IPS-NIHi7 (cell line): ENCODE results near the gene CASKIN2.
A peak's percentile ranks its signal among the peaks of the same experiment; 100 is the strongest.
"Not testable (repeated sequence)": the region's sequence is repeated elsewhere in the genome, so short reads cannot be mapped to it uniquely, and the experiment has no call there.

Experiments
- DNase-seq: peaks from one replicate; pipeline ENCODE4 v3.0.0; 2012; ENCODE audit warnings: mixed read lengths; ENCODE audit errors: extremely low spot score

CASKIN2 gene

GRCh38 chr17:75468291-75468754 is 47.0 kb downstream of the CASKIN2 start:
- no peak for DNase-seq

GRCh38 chr17:75465039-75465438 is 50.3 kb downstream of the CASKIN2 start:
- DNase-seq: no peak

- no peak for DNase-seq
Measured at GRCh38 chr17:75463603-75464002, 51.7 kb downstream of the CASKIN2 start.

- DNase-seq: no peak
Measured at GRCh38 chr17:75460295-75460694, 55.0 kb downstream of the CASKIN2 start.

- no peak for DNase-seq
Measured at GRCh38 chr17:75459590-75460267, 55.6 kb downstream of the CASKIN2 start.

GRCh38 chr17:75459246-75459589 is 56.1 kb downstream of the CASKIN2 start:
- DNase-seq: no peak

- peak; percentile 67 for DNase-seq
Measured at GRCh38 chr17:75457047-75457654, 58.2 kb downstream of the CASKIN2 start.

GRCh38 chr17:75456417-75457046 is 58.8 kb downstream of the CASKIN2 start, which contains the start of gene TMEM94:
TSS of gene TMEM94 (plus strand) at chr17:75456635. CDS start at chr17:75471906, 15,271 bp downstream.
- peak; percentile 97 for DNase-seq

GRCh38 chr17:75456039-75456416 is 59.3 kb downstream of the CASKIN2 start:
- no peak for DNase-seq

- DNase-seq: not testable (repeated sequence)
Measured at GRCh38 chr17:75454672-75455071, 60.7 kb downstream of the CASKIN2 start.

- no peak for DNase-seq
Measured at GRCh38 chr17:75454193-75454592, 61.1 kb downstream of the CASKIN2 start.

- DNase-seq: no peak
Measured at GRCh38 chr17:75450270-75450669, 65.1 kb downstream of the CASKIN2 start.
